IMR-90 (cell line): ENCODE results near the gene ZKSCAN4. TPM values are rescaled to one million over a fixed set of nuclear protein-coding genes. Genes with fewer than 3 reads are reported as not detected.
A peak's percentile ranks its signal among the peaks of the same experiment; 100 is the strongest.

ENCODE experiments used
- ATAC-seq: fragments of 200-7000 bp; cut with Tn5 transposase; 2 replicates; pipeline ENCODE4 v1.9.1; 2020; ENCODE audit warnings: low read depth, mild to moderate bottlenecking, moderate library complexity
- BruUV-seq: library from RNA; stranded (reverse); fragments of 400-500 nt; replicated peaks from 2 replicates; lab custom pipeline; 2021; lab: Mats Ljungman, UMichigan
- CTCF ChIA-PET: fragments of 300-600 bp; formaldehyde crosslinking; extraction: SDS; loops from one replicate; lab custom pipeline; 2021; ENCODE audit warnings: antibody characterized with exemption; lab: Yijun Ruan, JAX
- POLR2A ChIA-PET: fragments of 300-600 bp; sonication (Branson Sonifier 250); formaldehyde crosslinking; loops from one replicate; lab custom pipeline; 2022; ENCODE audit warnings: antibody characterized with exemption; ENCODE audit not compliant: unreplicated experiment; lab: Charles Lee
- DNase-seq: peaks from one replicate; pipeline ENCODE4 v3.0.0; 2013
- H2AFZ ChIP-seq: replicated peaks from 2 replicates; pipeline ENCODE3; 2013; ENCODE audit warnings: low read length, mild to moderate bottlenecking; ENCODE audit not compliant: poor library complexity
- H2AK5ac ChIP-seq: 2 replicates; pipeline ENCODE4 v1.6.1; 2013; ENCODE audit warnings: low read depth, low read length, inconsistent platforms
- H2AK9ac ChIP-seq: replicated peaks from 2 replicates; pipeline ENCODE3; 2013; ENCODE audit warnings: mild to moderate bottlenecking, low read depth, low read length, moderate library complexity; ENCODE audit not compliant: poor library complexity
- H2BK120ac ChIP-seq: 2 replicates; pipeline ENCODE4 v1.6.1; 2013; ENCODE audit warnings: low read depth, low read length, inconsistent platforms
- H2BK15ac ChIP-seq: 3 replicates; pipeline ENCODE4 v1.6.1; 2013; ENCODE audit warnings: low read depth, low read length, inconsistent platforms
- H2BK20ac ChIP-seq: 2 replicates; pipeline ENCODE4 v1.6.1; 2013; ENCODE audit warnings: low read depth, mild to moderate bottlenecking, inconsistent platforms, low read length, moderate library complexity
- H2BK5ac ChIP-seq: 2 replicates; pipeline ENCODE4 v1.6.1; 2013; ENCODE audit warnings: mild to moderate bottlenecking, low read depth, low read length, inconsistent platforms; ENCODE audit not compliant: poor library complexity, severe bottlenecking
- H3K14ac ChIP-seq: replicated peaks from 2 replicates; pipeline ENCODE4 v1.6.1; 2013; ENCODE audit warnings: low read depth, low read length, inconsistent platforms
- H3K18ac ChIP-seq: 2 replicates; pipeline ENCODE4 v1.6.1; 2013; ENCODE audit warnings: low read depth, low read length, control low read depth
- H3K23ac ChIP-seq: 2 replicates; pipeline ENCODE4 v1.6.1; 2013; ENCODE audit warnings: low read depth, low read length, inconsistent platforms
- H3K27ac ChIP-seq: 2 replicates; pipeline ENCODE4 v1.5.1; 2013; ENCODE audit warnings: mild to moderate bottlenecking, control low read depth, low read length; ENCODE audit not compliant: insufficient read depth
- H3K27me3 ChIP-seq: 2 replicates; pipeline ENCODE4 v1.6.1; 2013; ENCODE audit warnings: low read length; ENCODE audit not compliant: control insufficient read depth, insufficient read depth
- H3K36me3 ChIP-seq: 2 replicates; pipeline ENCODE4 v1.6.1; 2013; ENCODE audit warnings: low read length, mixed read lengths; ENCODE audit not compliant: control insufficient read depth, insufficient read depth
- H3K4ac ChIP-seq: 2 replicates; pipeline ENCODE4 v1.6.1; 2013; ENCODE audit warnings: low read depth, low read length, inconsistent platforms
- H3K4me1 ChIP-seq: 2 replicates; pipeline ENCODE4 v1.6.1; 2013; ENCODE audit warnings: low read length, mixed read lengths; ENCODE audit not compliant: control insufficient read depth, insufficient read depth
- H3K4me2 ChIP-seq: 2 replicates; pipeline ENCODE4 v1.6.1; 2013; ENCODE audit warnings: low read depth, mild to moderate bottlenecking, control low read depth, low read length, moderate library complexity
- H3K4me3 ChIP-seq: 2 replicates; pipeline ENCODE4 v1.5.1; 2013; ENCODE audit warnings: low read depth, mild to moderate bottlenecking, control low read depth, low read length, moderate library complexity; ENCODE audit not compliant: insufficient read depth
- H3K56ac ChIP-seq: 2 replicates; pipeline ENCODE4 v1.6.1; 2013; ENCODE audit warnings: low read length, inconsistent platforms; ENCODE audit not compliant: insufficient read depth; ENCODE audit errors: extremely low read depth
- H3K79me1 ChIP-seq, 2 experiments: 2 replicates each; pipeline ENCODE4 v1.6.1; 2013; ENCODE audit warnings: low read length in 2 of 2, inconsistent platforms in 1 of 2, low read depth in 1 of 2
- H3K9ac ChIP-seq: 2 replicates; pipeline ENCODE4 v1.6.1; 2013; ENCODE audit warnings: low read depth, low read length, control low read depth
- H3K9me1 ChIP-seq: 2 replicates; pipeline ENCODE4 v1.6.1; 2013; ENCODE audit warnings: low read length, inconsistent platforms; ENCODE audit not compliant: insufficient read depth
- H3K9me3 ChIP-seq: 2 replicates; pipeline ENCODE4 v1.6.1; 2013; ENCODE audit warnings: low read length; ENCODE audit not compliant: control insufficient read depth, insufficient read depth
- H4K20me1 ChIP-seq: 2 replicates; pipeline ENCODE4 v1.6.1; 2013; ENCODE audit warnings: low read length, inconsistent platforms; ENCODE audit not compliant: insufficient read depth
- H4K5ac ChIP-seq: 2 replicates; pipeline ENCODE4 v1.6.1; 2013; ENCODE audit warnings: mild to moderate bottlenecking, low read depth, low read length, control low read depth
- H4K8ac ChIP-seq, 2 experiments: 2 replicates each; pipeline ENCODE4 v1.6.1; 2013; ENCODE audit warnings: low read depth in 2 of 2, low read length in 2 of 2, control low read depth in 1 of 2, inconsistent platforms in 1 of 2
- H4K91ac ChIP-seq: 2 replicates; pipeline ENCODE4 v1.6.1; 2013; ENCODE audit warnings: low read depth, low read length, inconsistent platforms; ENCODE audit not compliant: insufficient read depth
- BHLHE40 ChIP-seq: fragments of 150-350 bp; IDR thresholded peaks from 2 replicates; pipeline ENCODE4 v1.6.1; 2016; ENCODE audit warnings: mild to moderate bottlenecking, low read depth, low read length
- CEBPB ChIP-seq: IDR thresholded peaks from 2 replicates; pipeline ENCODE4 v1.6.1; 2012; ENCODE audit warnings: low read depth, low read length, improper control_type of control experiment
- CHD1 ChIP-seq: IDR thresholded peaks from 2 replicates; pipeline ENCODE4 v1.6.1; 2012; ENCODE audit warnings: low read depth, low read length, improper control_type of control experiment
- FOS ChIP-seq: fragments of 150-350 bp; IDR thresholded peaks from 2 replicates; pipeline ENCODE4 v1.6.1; 2016; ENCODE audit warnings: low read depth, low read length
- MAFK ChIP-seq: IDR thresholded peaks from 2 replicates; pipeline ENCODE4 v1.6.1; 2012; ENCODE audit warnings: low read depth, low read length, improper control_type of control experiment
- MAZ ChIP-seq: IDR thresholded peaks from 2 replicates; pipeline ENCODE4 v1.6.1; 2012; ENCODE audit warnings: low read depth, mild to moderate bottlenecking, low read length, improper control_type of control experiment, moderate library complexity, borderline replicate concordance
- MXI1 ChIP-seq: IDR thresholded peaks from 2 replicates; pipeline ENCODE4 v1.6.1; 2012; ENCODE audit warnings: low read depth, mild to moderate bottlenecking, low read length, moderate library complexity, borderline replicate concordance
- NFE2L2 ChIP-seq: fragments of 150-350 bp; IDR thresholded peaks from 2 replicates; pipeline ENCODE4 v1.6.1; 2016; ENCODE audit warnings: low read depth, mild to moderate bottlenecking, low read length
- POLR2A ChIP-seq: IDR thresholded peaks from 2 replicates; pipeline ENCODE4 v1.6.1; 2012; ENCODE audit warnings: mild to moderate bottlenecking, low read depth, low read length
- RAD21 ChIP-seq: IDR thresholded peaks from 2 replicates; pipeline ENCODE4 v1.6.1; 2012; ENCODE audit warnings: low read length, improper control_type of control experiment
- RCOR1 ChIP-seq: IDR thresholded peaks from 2 replicates; pipeline ENCODE4 v1.6.1; 2012; ENCODE audit warnings: mild to moderate bottlenecking, low read length, improper control_type of control experiment; ENCODE audit not compliant: insufficient replicate concordance
- RFX5 ChIP-seq: IDR thresholded peaks from 2 replicates; pipeline ENCODE4 v1.8.0; 2012; ENCODE audit warnings: low read depth, mild to moderate bottlenecking, low read length, moderate library complexity
- SMC3 ChIP-seq: fragments of 150-350 bp; IDR thresholded peaks from 2 replicates; pipeline ENCODE4 v1.6.1; 2016; ENCODE audit warnings: low read depth, mild to moderate bottlenecking, antibody characterized with exemption, low read length, moderate library complexity
- WGBS, 2 experiments: methylation state at CpG; one replicate each; pipeline versions ENCODE4 v1.1.5 to v1.1.7; 2013; ENCODE audit warnings: missing lambda C conversion rate in 2 of 2; ENCODE audit not compliant: insufficient read length in 1 of 2; ENCODE audit errors: extremely low coverage in 2 of 2; 5-methylcytosine and 5-hydroxymethylcytosine counted together
- dilution Hi-C: fragments of 300-500 bp; cut with HindIII; formaldehyde crosslinking; loops from one replicate; pipeline ENCODE4 v1.14.3; 2018; ENCODE audit warnings: low sequenced_read_pairs; ENCODE audit not compliant: unreplicated experiment
- in situ Hi-C: fragments of 300-500 bp; cut with MboI; formaldehyde crosslinking; loops from 3 replicates; pipeline ENCODE4 v1.14.3; 2019; ENCODE audit warnings: low sequenced_read_pairs, inconsistent platforms, mixed read lengths
- intact Hi-C: fragments of 100-400 bp; cut with micrococcal nuclease; formaldehyde crosslinking; loops from 2 replicates; pipeline ENCODE4 v1.10.0; 2022
- polyA plus RNA-seq, 3 experiments: library from polyadenylated mRNA; depleted of rRNA; stranded (reverse); fragments of >200 nt; gene quantifications; 2 replicates each; pipeline ENCODE4 v1.2.3, GENCODE V29; 2012; ENCODE audit warnings: low replicate concordance in 1 of 3
- total RNA-seq: library from RNA; depleted of rRNA; stranded (reverse); fragments of >200 nt; gene quantifications from 2 replicates; pipeline ENCODE4 v1.2.3, GENCODE V29; 2012
- TF ChIP-seq, protein P1 (sequence below): fragments of 150-350 bp; IDR thresholded peaks from 2 replicates; pipeline ENCODE4 v1.6.1; 2017; ENCODE audit warnings: mild to moderate bottlenecking, antibody characterized with exemption, low read length, low read depth
- TF ChIP-seq, protein P2 (sequence below): fragments of 150-350 bp; IDR thresholded peaks from 2 replicates; pipeline ENCODE4 v1.6.1; 2016; ENCODE audit warnings: low read depth, mild to moderate bottlenecking, low read length, moderate library complexity, borderline replicate concordance
- TF ChIP-seq, protein P3 (sequence below): conservative IDR thresholded peaks from 2 replicates; pipeline ENCODE4 v1.5.1; 2012; ENCODE audit warnings: mild to moderate bottlenecking, low read depth, low read length, improper control_type of control experiment

ZKSCAN4 gene
- total and polyA plus RNA-seq, 2 of the 4 experiments (the other 2 are of a cell fraction) = 2.4 to 5.7 TPM

DNA sequence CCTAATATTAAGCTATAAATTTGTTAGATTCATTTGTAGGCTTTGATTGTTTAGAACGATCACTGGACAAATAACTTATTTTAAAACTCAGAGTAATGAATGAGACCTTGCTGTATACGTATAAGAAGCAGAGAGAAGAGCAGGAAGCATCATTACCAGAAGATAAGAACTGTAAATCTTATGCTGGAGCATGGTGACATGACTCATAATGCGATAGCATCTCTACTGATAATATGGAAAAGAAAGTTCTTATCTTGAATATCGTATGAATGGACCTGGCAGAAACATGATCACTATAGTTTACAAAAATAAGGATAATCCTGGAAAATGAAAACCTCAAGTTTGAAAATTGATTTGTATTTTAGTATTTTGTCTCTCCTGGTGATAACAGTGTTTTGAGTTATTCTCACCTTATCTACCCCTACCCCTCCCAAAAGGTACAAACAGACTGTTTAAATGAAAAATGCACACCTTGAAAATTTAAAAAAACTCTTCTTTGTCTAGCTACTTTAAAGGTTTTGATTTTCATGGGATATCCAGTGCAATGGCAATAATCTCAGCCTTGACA lies 12.8 kb upstream of the ZKSCAN4 start:
- Histone ChIP-seq H3K18ac (no peak overlapping the region), H4K91ac (no peak overlapping the region), H3K9me3 (no peaks in the 10 kb centered on the region), H3K4ac (no peak overlapping the region), H3K9me1 (no peaks in the 10 kb centered on the region; the same call in 1 of the 2 replicates), H2AK5ac (no peak overlapping the region), H3K27me3 (no peaks in the 10 kb centered on the region), H4K20me1 (no peaks in the 10 kb centered on the region), H2BK5ac (no peak overlapping the region), H3K27ac (no peak overlapping the region), H3K4me3 (no peak overlapping the region), H3K56ac (no peak overlapping the region), H4K5ac (no peak overlapping the region), H3K4me2 (no peak overlapping the region), H3K4me1 (no peaks in the 10 kb centered on the region), H2BK120ac (no peak overlapping the region), H3K23ac (no peak overlapping the region), H2BK20ac (no peak overlapping the region), H2AK9ac (no peak overlapping the region), H3K14ac (no peak overlapping the region), H3K79me1 (peaks cover 0 to 19% of the 10 kb centered on the region in 2 experiments; a peak in 1 of 4 replicates), H2AFZ (no peak overlapping the region), H2BK15ac (no peak overlapping the region), H3K9ac (no peak overlapping the region), H3K36me3 (no peaks in the 10 kb centered on the region), H4K8ac (no peak overlapping the region)
- dilution Hi-C loops (no loop called here), in situ Hi-C loops (no loop called here), intact Hi-C loops (loop anchor here (5.0 kb wide), 2 partner anchors 72 to 128 kb away; partner anchors contain the start of gene ZSCAN31)
- DNase-seq (peak; percentile 4), ATAC-seq (no peak)
- no CpG with 5 or more reads among the region's 4 CpGs for WGBS, 2 experiments
- TF ChIP-seq RCOR1 = no peak
- no peak for TF ChIP-seq CHD1
- TF ChIP-seq CEBPB = no peak
- no peak for TF ChIP-seq NFE2L2
- TF ChIP-seq, protein P1, sequence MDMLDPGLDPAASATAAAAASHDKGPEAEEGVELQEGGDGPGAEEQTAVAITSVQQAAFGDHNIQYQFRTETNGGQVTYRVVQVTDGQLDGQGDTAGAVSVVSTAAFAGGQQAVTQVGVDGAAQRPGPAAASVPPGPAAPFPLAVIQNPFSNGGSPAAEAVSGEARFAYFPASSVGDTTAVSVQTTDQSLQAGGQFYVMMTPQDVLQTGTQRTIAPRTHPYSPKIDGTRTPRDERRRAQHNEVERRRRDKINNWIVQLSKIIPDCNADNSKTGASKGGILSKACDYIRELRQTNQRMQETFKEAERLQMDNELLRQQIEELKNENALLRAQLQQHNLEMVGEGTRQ = no peak
- TF ChIP-seq, protein P2, sequence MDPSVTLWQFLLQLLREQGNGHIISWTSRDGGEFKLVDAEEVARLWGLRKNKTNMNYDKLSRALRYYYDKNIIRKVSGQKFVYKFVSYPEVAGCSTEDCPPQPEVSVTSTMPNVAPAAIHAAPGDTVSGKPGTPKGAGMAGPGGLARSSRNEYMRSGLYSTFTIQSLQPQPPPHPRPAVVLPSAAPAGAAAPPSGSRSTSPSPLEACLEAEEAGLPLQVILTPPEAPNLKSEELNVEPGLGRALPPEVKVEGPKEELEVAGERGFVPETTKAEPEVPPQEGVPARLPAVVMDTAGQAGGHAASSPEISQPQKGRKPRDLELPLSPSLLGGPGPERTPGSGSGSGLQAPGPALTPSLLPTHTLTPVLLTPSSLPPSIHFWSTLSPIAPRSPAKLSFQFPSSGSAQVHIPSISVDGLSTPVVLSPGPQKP = no peak
- TF ChIP-seq RAD21 = no peak
- no peak for TF ChIP-seq BHLHE40
- TF ChIP-seq FOS = no peak
- TF ChIP-seq MAFK = no peak
- TF ChIP-seq, protein P3, sequence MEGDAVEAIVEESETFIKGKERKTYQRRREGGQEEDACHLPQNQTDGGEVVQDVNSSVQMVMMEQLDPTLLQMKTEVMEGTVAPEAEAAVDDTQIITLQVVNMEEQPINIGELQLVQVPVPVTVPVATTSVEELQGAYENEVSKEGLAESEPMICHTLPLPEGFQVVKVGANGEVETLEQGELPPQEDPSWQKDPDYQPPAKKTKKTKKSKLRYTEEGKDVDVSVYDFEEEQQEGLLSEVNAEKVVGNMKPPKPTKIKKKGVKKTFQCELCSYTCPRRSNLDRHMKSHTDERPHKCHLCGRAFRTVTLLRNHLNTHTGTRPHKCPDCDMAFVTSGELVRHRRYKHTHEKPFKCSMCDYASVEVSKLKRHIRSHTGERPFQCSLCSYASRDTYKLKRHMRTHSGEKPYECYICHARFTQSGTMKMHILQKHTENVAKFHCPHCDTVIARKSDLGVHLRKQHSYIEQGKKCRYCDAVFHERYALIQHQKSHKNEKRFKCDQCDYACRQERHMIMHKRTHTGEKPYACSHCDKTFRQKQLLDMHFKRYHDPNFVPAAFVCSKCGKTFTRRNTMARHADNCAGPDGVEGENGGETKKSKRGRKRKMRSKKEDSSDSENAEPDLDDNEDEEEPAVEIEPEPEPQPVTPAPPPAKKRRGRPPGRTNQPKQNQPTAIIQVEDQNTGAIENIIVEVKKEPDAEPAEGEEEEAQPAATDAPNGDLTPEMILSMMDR = no peak
- TF ChIP-seq RFX5 = no peak
- TF ChIP-seq POLR2A = no peak
- no peak for TF ChIP-seq SMC3
- TF ChIP-seq MAZ = no peak
- no peak for TF ChIP-seq MXI1
- ChIA-PET POLR2A (interaction anchor here (1.0 kb wide), 1 partner anchor 13 kb away, joined by 3 read pairs; the partner anchor contains the start of gene ZKSCAN4), CTCF (interaction anchor here (0.6 to 1.6 kb wide), 2 partner anchors 21 to 184 kb away, joined by 5 to 8 read pairs; no protein-coding TSS in a partner anchor)
- no TSS peak for BruUV-seq
